ENCODE data around the gene ORC3. TPM values are rescaled to one million over a fixed set of nuclear protein-coding genes. Genes with fewer than 3 reads are reported as not detected.

ORC3 gene
- total and polyA plus RNA-seq, 10 of the 15 experiments (the other 5 are each of a cell fraction or from before 2014, with no cell fraction given) = 27.2 to 76.3 (median 54.6) TPM

DNA sequence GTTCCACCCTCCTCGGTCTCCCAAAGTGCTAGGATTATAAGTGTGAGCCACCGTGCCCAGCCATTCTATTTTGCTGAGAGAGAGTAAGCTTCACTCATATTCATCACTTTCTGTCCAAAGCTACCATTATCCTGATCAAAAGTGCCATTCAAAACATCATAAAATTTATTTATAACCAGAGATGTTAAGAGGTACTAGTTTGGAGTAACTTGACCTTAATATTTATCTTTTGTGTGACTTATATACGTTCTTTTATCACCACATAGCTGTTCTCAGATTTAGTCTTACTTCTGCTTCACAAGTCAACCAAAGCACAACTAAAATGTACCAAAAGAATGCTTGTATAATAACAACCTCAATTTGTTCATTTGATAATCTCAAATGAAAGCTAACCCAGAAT, 94.0 kb downstream of the ORC3 start:
- BruUV-seq (replicated peaks) = no TSS peak
- WGBS (ENCODE audit: insufficient coverage, insufficient replicate concordance, low lambda C conversion rate, missing lambda C conversion rate) = 77% methylated on average over 3 of the region's 3 CpGs
- Histone ChIP-seq H3K4me3 (no peak overlapping the region), H3K4me2 (ENCODE audit: control insufficient read depth, insufficient read depth) (peak overlapping the region; percentile 54; the same call in 1 of the 2 replicates), H3K36me3 (ENCODE audit: control insufficient read depth in 2 of 2, insufficient read depth in 2 of 2, low read length in 1 of 2) (peaks cover 4 to 22% of the 10 kb centered on the region in 2 experiments), H4K20me1 (ENCODE audit: control insufficient read depth, insufficient read depth) (no peaks in the 10 kb centered on the region), H2AFZ (ENCODE audit: control insufficient read depth, low read depth, low read length) (no peak overlapping the region), H3K9me3 (replicated peaks; ENCODE audit: control insufficient read depth, insufficient read depth, low read length) (peaks cover 3% of the 10 kb centered on the region; the same call in 2 of the 3 replicates), H3K27me3 (replicated peaks in 1 of 2; ENCODE audit: control insufficient read depth in 2 of 2, insufficient read depth in 2 of 2, low read length in 1 of 2) (no peaks in the 10 kb centered on the region), H3K4me1 (ENCODE audit: control insufficient read depth, insufficient read depth, low read length) (peaks cover 22% of the 10 kb centered on the region), H3K79me2 (ENCODE audit: control insufficient read depth, insufficient read depth, low read length) (peaks cover 90% of the 10 kb centered on the region), H3K27ac (ENCODE audit: control insufficient read depth, insufficient read depth) (peak overlapping the region; percentile 13; the same call in 1 of the 2 replicates), H3K9ac (ENCODE audit: control insufficient read depth, insufficient read depth, low read length) (no peak overlapping the region)
- ChIA-PET RAD21 (ENCODE audit: unreplicated experiment) (interaction anchor here (0.9 to 6.1 kb wide), 5 partner anchors 12 to 138 kb away, joined by 3 to 54 read pairs (median 4); partner anchors contain the start of gene AKIRIN2), CTCF (interaction anchor here (0.6 to 2.3 kb wide), 3 partner anchors 9 to 51 kb away, joined by 3 to 11 read pairs (median 4); no protein-coding TSS in a partner anchor), SMC1A (ENCODE audit: uncharacterized antibody, unreplicated experiment) (interaction anchor here (0.8 to 5.9 kb wide), 14 partner anchors 13 to 245 kb away, joined by 3 to 83 read pairs (median 4); partner anchors contain the start of genes ORC3 and RARS2), POLR2A (interaction anchor here (0.5 to 3.6 kb wide), 8 partner anchors 9 to 1174 kb away, joined by 3 to 28 read pairs (median 3); partner anchors contain the start of gene AKIRIN2)
- ATAC-seq = peak; percentile 13; the same call in 2 of the 3 replicates
- no peak for TF ChIP-seq RAD21 (IDR thresholded peaks at IDR 0.05; ENCODE audit: insufficient read depth, low read depth, low read length)
- no peak for TF ChIP-seq CREB1 (IDR thresholded peaks at IDR 0.05; ENCODE audit: low read depth)
- no peak for TF ChIP-seq ZNF217 (IDR thresholded peaks at IDR 0.05)
- no peak for TF ChIP-seq SUPT20H (IDR thresholded peaks at IDR 0.05; ENCODE audit: borderline replicate concordance, control insufficient read depth, low read depth, low read length)
- TF ChIP-seq RFX5 (IDR thresholded peaks at IDR 0.05; ENCODE audit: low read depth, low read length) = no peak
- no peak for TF ChIP-seq YY1 (IDR thresholded peaks at IDR 0.05; ENCODE audit: low read depth, low read length)
- TF ChIP-seq DPF2 (IDR thresholded peaks at IDR 0.05) = no peak
- TF ChIP-seq NFXL1 (IDR thresholded peaks at IDR 0.05; ENCODE audit: borderline replicate concordance) = no peak
- TF ChIP-seq, protein P1, sequence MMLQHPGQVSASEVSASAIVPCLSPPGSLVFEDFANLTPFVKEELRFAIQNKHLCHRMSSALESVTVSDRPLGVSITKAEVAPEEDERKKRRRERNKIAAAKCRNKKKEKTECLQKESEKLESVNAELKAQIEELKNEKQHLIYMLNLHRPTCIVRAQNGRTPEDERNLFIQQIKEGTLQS (IDR thresholded peaks at IDR 0.05; ENCODE audit: borderline replicate concordance, extremely low read depth, low read depth, low read length) = no peak
- no peak for TF ChIP-seq BHLHE40 (IDR thresholded peaks at IDR 0.05; ENCODE audit: borderline replicate concordance in 1 of 2, low read depth in 2 of 2, low read length in 1 of 2)
- no peak for TF ChIP-seq MXI1 (IDR thresholded peaks at IDR 0.05; ENCODE audit: low read depth, low read length)
- TF ChIP-seq, protein P2, sequence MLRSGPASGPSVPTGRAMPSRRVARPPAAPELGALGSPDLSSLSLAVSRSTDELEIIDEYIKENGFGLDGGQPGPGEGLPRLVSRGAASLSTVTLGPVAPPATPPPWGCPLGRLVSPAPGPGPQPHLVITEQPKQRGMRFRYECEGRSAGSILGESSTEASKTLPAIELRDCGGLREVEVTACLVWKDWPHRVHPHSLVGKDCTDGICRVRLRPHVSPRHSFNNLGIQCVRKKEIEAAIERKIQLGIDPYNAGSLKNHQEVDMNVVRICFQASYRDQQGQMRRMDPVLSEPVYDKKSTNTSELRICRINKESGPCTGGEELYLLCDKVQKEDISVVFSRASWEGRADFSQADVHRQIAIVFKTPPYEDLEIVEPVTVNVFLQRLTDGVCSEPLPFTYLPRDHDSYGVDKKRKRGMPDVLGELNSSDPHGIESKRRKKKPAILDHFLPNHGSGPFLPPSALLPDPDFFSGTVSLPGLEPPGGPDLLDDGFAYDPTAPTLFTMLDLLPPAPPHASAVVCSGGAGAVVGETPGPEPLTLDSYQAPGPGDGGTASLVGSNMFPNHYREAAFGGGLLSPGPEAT (IDR thresholded peaks at IDR 0.05; ENCODE audit: low read depth) = no peak
- TF ChIP-seq IKZF1 (conservative IDR thresholded peaks at IDR 0.05) = no peak
- TF ChIP-seq, protein P3, sequence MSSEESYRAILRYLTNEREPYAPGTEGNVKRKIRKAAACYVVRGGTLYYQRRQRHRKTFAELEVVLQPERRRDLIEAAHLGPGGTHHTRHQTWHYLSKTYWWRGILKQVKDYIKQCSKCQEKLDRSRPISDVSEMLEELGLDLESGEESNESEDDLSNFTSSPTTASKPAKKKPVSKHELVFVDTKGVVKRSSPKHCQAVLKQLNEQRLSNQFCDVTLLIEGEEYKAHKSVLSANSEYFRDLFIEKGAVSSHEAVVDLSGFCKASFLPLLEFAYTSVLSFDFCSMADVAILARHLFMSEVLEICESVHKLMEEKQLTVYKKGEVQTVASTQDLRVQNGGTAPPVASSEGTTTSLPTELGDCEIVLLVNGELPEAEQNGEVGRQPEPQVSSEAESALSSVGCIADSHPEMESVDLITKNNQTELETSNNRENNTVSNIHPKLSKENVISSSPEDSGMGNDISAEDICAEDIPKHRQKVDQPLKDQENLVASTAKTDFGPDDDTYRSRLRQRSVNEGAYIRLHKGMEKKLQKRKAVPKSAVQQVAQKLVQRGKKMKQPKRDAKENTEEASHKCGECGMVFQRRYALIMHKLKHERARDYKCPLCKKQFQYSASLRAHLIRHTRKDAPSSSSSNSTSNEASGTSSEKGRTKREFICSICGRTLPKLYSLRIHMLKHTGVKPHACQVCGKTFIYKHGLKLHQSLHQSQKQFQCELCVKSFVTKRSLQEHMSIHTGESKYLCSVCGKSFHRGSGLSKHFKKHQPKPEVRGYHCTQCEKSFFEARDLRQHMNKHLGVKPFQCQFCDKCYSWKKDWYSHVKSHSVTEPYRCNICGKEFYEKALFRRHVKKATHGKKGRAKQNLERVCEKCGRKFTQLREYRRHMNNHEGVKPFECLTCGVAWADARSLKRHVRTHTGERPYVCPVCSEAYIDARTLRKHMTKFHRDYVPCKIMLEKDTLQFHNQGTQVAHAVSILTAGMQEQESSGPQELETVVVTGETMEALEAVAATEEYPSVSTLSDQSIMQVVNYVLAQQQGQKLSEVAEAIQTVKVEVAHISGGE (CRISPR knock-in tag; IDR thresholded peaks at IDR 0.05) = no peak
- TF ChIP-seq STAT3 (IDR thresholded peaks at IDR 0.05; ENCODE audit: low read depth, low read length) = no peak
- no peak for TF ChIP-seq SMAD1 (IDR thresholded peaks at IDR 0.05; ENCODE audit: low read depth, partially characterized antibody)
- intact Hi-C loops (cut with micrococcal nuclease; ENCODE audit: unreplicated experiment) = no loop called here
- in situ Hi-C loops (cut with MboI) = no loop called here
- no peak for DNase-seq (ENCODE audit: low read depth, low spot score)
- FAIRE-seq = no peak
